ENCODE measurements around the gene C22orf39. TPM values are rescaled to one million over a fixed set of nuclear protein-coding genes. Genes with fewer than 3 reads are reported as not detected.

Gene C22orf39
- polyA plus RNA-seq, 2 of the 4 experiments (the other 2 are of a cell fraction), result 19.4 to 19.5 TPM

- H3K4me3 ChIP-seq, result no peak overlapping the region
- H3K9me3 ChIP-seq, result no peaks in the 10 kb centered on the region
- TF ChIP-seq EHF (CRISPR knock-in tag; IDR thresholded peaks at IDR 0.05) (no peak), JUNB (IDR thresholded peaks at IDR 0.05) (no peak), REST (IDR thresholded peaks at IDR 0.05) (no peak), FOXS1 (CRISPR knock-in tag; IDR thresholded peaks at IDR 0.05) (no peak), HMGXB4 (CRISPR knock-in tag; IDR thresholded peaks at IDR 0.05; ENCODE audit: borderline replicate concordance) (no peak), KDM1A (IDR thresholded peaks at IDR 0.05; ENCODE audit: low read depth) (no peak), E2F6 (IDR thresholded peaks at IDR 0.05; ENCODE audit: borderline replicate concordance, low read depth) (no peak), MAX (IDR thresholded peaks at IDR 0.05) (no peak), FOSB (CRISPR knock-in tag; IDR thresholded peaks at IDR 0.05) (no peak), EP300 (IDR thresholded peaks at IDR 0.05) (no peak), NFE2L2 (conservative IDR thresholded peaks at IDR 0.05; ENCODE audit: low read length) (no peak), KDM5A (IDR thresholded peaks at IDR 0.05) (no peak), HDAC2 (IDR thresholded peaks at IDR 0.05) (no peak), ATOH8 (CRISPR knock-in tag; IDR thresholded peaks at IDR 0.05; ENCODE audit: low read depth) (no peak)
- POLR2A ChIA-PET, result no interaction called here
- no peaks in the 10 kb centered on the region for H3K4me1 ChIP-seq
- CTCF ChIA-PET, result no interaction called here
- H3K27ac ChIP-seq, result no peak overlapping the region
- DNase-seq (ENCODE audit: low read depth in 1 of 2, low spot score in 1 of 2), result no peak
- ATAC-seq, result no peak
- 88% methylated on average over 6 of the region's 6 CpGs for WGBS (ENCODE audit: missing lambda C conversion rate)
- FAIRE-seq, result no peak
- no peak overlapping the region for H3K4me2 ChIP-seq
Observed at GRCh38 chr22:19398206-19398605, 49.3 kb downstream of the C22orf39 start.

GRCh38 chr22:19397734-19398104 lies 49.8 kb downstream of the C22orf39 start:
- no peak for TF ChIP-seq EHMT2 (IDR thresholded peaks at IDR 0.05; ENCODE audit: low read depth)
- no peak for TF ChIP-seq TFCP2L1 (CRISPR knock-in tag; IDR thresholded peaks at IDR 0.05)
- TF ChIP-seq CTCF (IDR thresholded peaks at IDR 0.05), result no peak
- TF ChIP-seq POLR2A (IDR thresholded peaks at IDR 0.05; ENCODE audit: low read length), result no peak
- no peak for TF ChIP-seq FOXS1 (CRISPR knock-in tag; IDR thresholded peaks at IDR 0.05)
- TF ChIP-seq HES2 (IDR thresholded peaks at IDR 0.05), result no peak
- TF ChIP-seq HMGXB4 (CRISPR knock-in tag; IDR thresholded peaks at IDR 0.05; ENCODE audit: borderline replicate concordance), result no peak
- TF ChIP-seq SREBF2 (IDR thresholded peaks at IDR 0.05), result no peak
- TF ChIP-seq KDM5A (IDR thresholded peaks at IDR 0.05), result no peak
- no peak for TF ChIP-seq REST (IDR thresholded peaks at IDR 0.05)
- TF ChIP-seq ZC3H11A (IDR thresholded peaks at IDR 0.05), result no peak
- FAIRE-seq (no peak), DNase-seq (ENCODE audit: low read depth in 1 of 2, low spot score in 1 of 2) (no peak), ATAC-seq (no peak)
- ChIA-PET POLR2A (no interaction called here), CTCF (no interaction called here)
- WGBS (ENCODE audit: missing lambda C conversion rate), result 82% methylated on average over 3 of the region's 3 CpGs
- H3K4me1 ChIP-seq, result no peaks in the 10 kb centered on the region
- no peak overlapping the region for H3K4me3 ChIP-seq
- H3K27ac ChIP-seq, result no peak overlapping the region
- H3K4me2 ChIP-seq, result no peak overlapping the region
- H3K9me3 ChIP-seq, result no peaks in the 10 kb centered on the region
